ENCODE data around the gene ANP32D.
"Not testable (repeated sequence)": the region's sequence is repeated elsewhere in the genome, so short reads cannot be mapped to it uniquely, and the experiment has no call there.

The ANP32D gene

GRCh38 chr12:48472259-48472658 is at the start of gene ANP32D:
ANP32D (plus strand) TSS chr12:48472559; CDS start chr12:48472665, 106 bp downstream.
- DNase-seq (ENCODE audit: extremely low read depth in 1 of 2, low read depth in 1 of 2): no peak

GRCh38 chr12:48423171-48423570 is 49.2 kb upstream of the ANP32D start:
- no peak for DNase-seq (ENCODE audit: extremely low read depth in 1 of 2, low read depth in 1 of 2)

- no peak for DNase-seq (ENCODE audit: extremely low read depth in 1 of 2, low read depth in 1 of 2)
Measured at GRCh38 chr12:48424644-48425043, 47.7 kb upstream of the ANP32D start.

- not testable (repeated sequence) for DNase-seq (ENCODE audit: extremely low read depth in 1 of 2, low read depth in 1 of 2)
Measured at GRCh38 chr12:48434016-48434415, 38.3 kb upstream of the ANP32D start.

- DNase-seq (ENCODE audit: extremely low read depth in 1 of 2, low read depth in 1 of 2): no peak
Measured at GRCh38 chr12:48441069-48441468, 31.3 kb upstream of the ANP32D start.

GRCh38 chr12:48442179-48442847 is 30.0 kb upstream of the ANP32D start:
- no peak for DNase-seq (ENCODE audit: extremely low read depth in 1 of 2, low read depth in 1 of 2)

- DNase-seq (ENCODE audit: extremely low read depth in 1 of 2, low read depth in 1 of 2): no peak
Measured at GRCh38 chr12:48445538-48445937, 26.8 kb upstream of the ANP32D start.

- DNase-seq (ENCODE audit: extremely low read depth in 1 of 2, low read depth in 1 of 2): no peak
Measured at GRCh38 chr12:48446161-48446776, 26.1 kb upstream of the ANP32D start.

- DNase-seq (ENCODE audit: extremely low read depth in 1 of 2, low read depth in 1 of 2): no peak
Measured at GRCh38 chr12:48447755-48448154, 24.6 kb upstream of the ANP32D start.

- DNase-seq (ENCODE audit: extremely low read depth in 1 of 2, low read depth in 1 of 2): no peak
Measured at GRCh38 chr12:48451372-48451771, 21.0 kb upstream of the ANP32D start.

- DNase-seq (ENCODE audit: extremely low read depth in 1 of 2, low read depth in 1 of 2): not testable (repeated sequence)
Measured at GRCh38 chr12:48452961-48453360, 19.4 kb upstream of the ANP32D start.

GRCh38 chr12:48454667-48455066 is 17.7 kb upstream of the ANP32D start:
- no peak for DNase-seq (ENCODE audit: extremely low read depth in 1 of 2, low read depth in 1 of 2)

- no peak for DNase-seq (ENCODE audit: extremely low read depth in 1 of 2, low read depth in 1 of 2)
Measured at GRCh38 chr12:48455116-48455515, 17.2 kb upstream of the ANP32D start.

- no peak for DNase-seq (ENCODE audit: extremely low read depth in 1 of 2, low read depth in 1 of 2)
Measured at GRCh38 chr12:48459259-48459658, 13.1 kb upstream of the ANP32D start.

- not testable (repeated sequence) for DNase-seq (ENCODE audit: extremely low read depth in 1 of 2, low read depth in 1 of 2)
Measured at GRCh38 chr12:48469027-48469426, 3.3 kb upstream of the ANP32D start.

GRCh38 chr12:48473061-48473460 is 702 bp downstream of the ANP32D start:
- no peak for DNase-seq (ENCODE audit: extremely low read depth in 1 of 2, low read depth in 1 of 2)

GRCh38 chr12:48474497-48474896 is 2.1 kb downstream of the ANP32D start:
- not testable (repeated sequence) for DNase-seq (ENCODE audit: extremely low read depth in 1 of 2, low read depth in 1 of 2)

- no peak for DNase-seq (ENCODE audit: extremely low read depth in 1 of 2, low read depth in 1 of 2)
Measured at GRCh38 chr12:48482198-48482597, 9.8 kb downstream of the ANP32D start, which contains the start of gene C12orf54. C12orf54 (plus strand) TSS chr12:48482498; CDS start chr12:48483297, 799 bp downstream.

- no peak for DNase-seq (ENCODE audit: extremely low read depth in 1 of 2, low read depth in 1 of 2)
Measured at GRCh38 chr12:48482930-48483329, 10.6 kb downstream of the ANP32D start.

- DNase-seq (ENCODE audit: extremely low read depth in 1 of 2, low read depth in 1 of 2): no peak
Measured at GRCh38 chr12:48486261-48486660, 13.9 kb downstream of the ANP32D start.

- no peak for DNase-seq (ENCODE audit: extremely low read depth in 1 of 2, low read depth in 1 of 2)
Measured at GRCh38 chr12:48486679-48487078, 14.3 kb downstream of the ANP32D start.

GRCh38 chr12:48489012-48489411 is 16.7 kb downstream of the ANP32D start:
- no peak for DNase-seq (ENCODE audit: extremely low read depth in 1 of 2, low read depth in 1 of 2)

Data from activated CD8-positive, alpha-beta memory T cell treated with anti-CD3 and anti-CD28 coated beads for 1 hour (primary cell).